Activated CD8-positive, alpha-beta memory T cell treated with anti-CD3 and anti-CD28 coated beads for 24 hours (primary cell): ENCODE results near the gene JAK1.

ENCODE experiments used
- DNase-seq: peaks from one replicate; pipeline ENCODE4 v3.0.0-alpha.2; 2020

JAK1 gene

DNA sequence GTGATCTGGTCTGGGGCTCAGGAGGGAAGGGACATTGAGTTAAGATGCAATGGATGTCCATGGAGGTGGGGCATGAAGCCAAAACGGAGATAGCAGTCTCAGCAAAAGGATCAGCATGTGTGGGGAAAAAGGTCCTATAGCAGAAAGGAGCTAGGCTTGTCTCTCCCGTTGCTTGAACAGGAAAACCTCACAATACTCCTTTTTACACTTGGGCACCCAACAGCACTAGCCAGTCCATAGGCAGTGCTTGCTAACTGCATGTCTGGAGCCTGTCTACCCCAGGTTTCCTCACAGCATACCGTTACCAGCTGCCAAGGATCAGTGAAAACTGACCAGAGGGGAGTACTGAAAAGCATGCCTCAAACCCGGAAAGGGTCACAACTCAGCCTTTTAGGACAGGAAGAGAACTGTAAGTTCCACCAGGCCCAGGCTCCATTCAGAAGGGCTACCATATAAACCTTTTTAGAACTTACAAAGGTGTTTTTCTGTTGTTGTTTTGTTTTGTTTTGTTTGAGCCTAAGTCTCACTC, 78.6 kb downstream of the JAK1 start:
- no peak for DNase-seq

DNA sequence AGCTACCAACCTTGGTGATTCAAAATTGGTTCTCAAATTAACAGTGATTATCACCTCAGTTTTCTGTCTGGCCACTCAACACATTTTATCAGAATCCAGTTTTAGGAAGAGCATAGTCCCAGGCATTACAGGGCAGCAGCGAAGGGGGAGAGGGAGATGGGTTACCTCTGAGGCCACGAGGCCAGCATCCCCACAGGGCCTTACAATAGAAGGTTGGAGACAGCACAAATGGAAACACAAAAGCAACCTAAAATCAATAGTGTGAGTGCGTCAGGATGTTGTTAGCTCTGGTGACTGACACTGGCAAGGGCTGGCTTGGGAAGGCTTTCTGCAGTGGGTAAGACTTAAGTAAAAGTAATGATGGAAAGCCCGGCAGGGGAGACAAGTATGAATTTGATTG, 79.5 kb downstream of the JAK1 start:
- no peak for DNase-seq

DNA sequence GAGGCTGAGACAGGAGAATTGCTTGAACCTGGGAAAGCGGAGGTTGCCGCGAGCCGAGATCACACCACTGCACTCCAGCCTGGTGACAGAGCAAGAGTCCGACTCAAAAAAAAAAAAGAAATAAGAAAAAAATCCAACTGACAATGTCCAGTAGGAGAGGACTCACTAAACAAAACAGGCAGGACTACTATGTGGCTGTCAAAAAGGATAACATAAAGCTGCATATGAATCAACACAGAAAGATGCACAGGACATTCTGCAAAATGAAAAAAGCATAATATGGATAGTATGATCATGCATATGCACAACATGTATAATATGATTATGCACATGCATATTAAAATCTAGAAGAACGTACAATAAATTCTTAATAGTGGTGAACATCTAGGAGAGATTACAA, 80.7 kb downstream of the JAK1 start:
- DNase-seq: no peak

DNA sequence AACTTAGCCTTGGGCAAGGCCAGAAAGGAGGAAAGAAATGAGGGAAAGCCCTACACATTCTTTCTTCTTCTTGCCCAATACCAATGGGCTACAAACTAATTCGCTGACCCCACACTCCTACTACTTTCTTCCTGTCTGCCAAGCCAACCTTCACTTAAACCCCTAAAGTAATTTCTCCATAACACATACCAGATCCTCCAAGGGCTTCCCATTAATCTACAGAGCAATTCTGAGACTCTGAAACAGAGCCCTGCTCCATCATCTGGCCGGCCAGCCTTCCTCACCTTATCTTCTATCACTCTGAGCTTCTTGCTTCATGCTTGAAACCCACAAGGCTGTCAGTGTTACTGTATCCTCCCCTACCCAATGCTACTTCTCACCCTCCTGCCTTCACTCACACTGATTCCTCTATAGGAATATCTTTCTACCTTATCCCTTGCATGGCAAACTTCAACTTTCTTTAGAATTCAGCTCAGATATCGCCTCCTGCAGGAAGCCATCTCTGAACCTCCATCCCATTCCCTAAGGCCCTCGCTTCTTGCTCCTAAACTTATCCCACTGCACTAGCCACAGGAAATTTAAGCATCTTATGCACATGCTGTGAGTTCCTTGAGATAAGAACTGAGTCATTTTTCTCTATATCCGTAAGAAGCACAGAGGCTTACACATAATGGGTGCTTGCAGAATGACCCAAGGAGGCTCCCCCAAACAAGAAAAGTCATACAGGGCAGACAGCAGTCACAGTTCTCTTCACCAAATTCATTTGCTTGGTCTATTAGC, 81.9 kb downstream of the JAK1 start:
- no peak for DNase-seq

DNA sequence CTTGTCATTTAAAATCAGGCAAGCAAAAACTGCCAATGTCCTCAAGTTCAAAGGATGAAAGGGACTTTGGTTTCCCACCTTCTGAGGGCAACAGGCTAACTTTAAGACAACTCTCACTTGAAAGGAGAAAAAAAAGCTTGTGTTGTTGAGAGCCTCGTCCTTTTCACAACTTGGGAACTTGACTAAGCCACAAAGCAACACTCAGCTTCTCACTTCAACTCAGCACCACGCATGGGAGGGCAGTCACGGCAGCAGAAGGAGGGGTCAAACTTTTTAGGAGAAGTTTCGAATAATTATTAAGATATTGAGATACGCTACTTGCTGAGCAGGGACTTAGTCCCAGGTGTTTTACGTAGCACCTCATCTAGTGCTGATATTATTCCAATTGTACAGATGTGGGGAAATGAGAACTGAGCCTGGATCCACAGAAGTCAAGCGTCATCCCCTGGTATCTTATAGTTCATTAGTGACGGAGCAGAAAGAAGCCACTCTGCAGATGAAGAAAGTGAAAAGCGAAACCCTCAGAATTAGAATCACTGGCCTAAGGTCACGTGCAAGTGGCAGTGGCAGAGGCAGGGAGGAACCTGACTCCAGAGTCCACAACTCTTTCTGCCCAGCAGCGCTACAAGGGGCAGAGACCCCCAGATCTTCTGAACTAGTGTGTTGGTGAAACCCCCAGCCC, 83.6 kb downstream of the JAK1 start:
- DNase-seq: no peak

DNA sequence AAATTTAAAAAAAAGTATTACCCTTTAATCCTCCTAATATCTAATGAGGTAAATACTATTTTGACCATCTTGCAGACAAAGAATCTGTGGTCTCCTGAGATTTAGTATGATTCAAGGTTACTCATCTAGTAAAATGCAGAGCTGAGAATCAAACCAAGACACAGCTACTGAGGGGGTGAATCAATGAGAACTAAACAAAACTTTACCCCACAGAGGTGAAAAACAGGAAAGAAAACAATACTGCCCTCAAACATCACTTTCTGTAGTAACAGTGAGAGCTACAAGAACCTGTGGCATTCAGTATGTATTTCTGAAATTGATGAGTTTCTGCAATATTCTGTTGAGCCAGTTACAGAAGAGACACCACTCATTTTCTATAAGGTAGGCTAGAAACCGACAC, 85.1 kb downstream of the JAK1 start:
- DNase-seq: no peak

GRCh38 chr1:64880449-64880848, 85.9 kb downstream of the JAK1 start:
- no peak for DNase-seq

GRCh38 chr1:64878931-64879611, 87.3 kb downstream of the JAK1 start:
- no peak for DNase-seq

GRCh38 chr1:64878090-64878489, 88.3 kb downstream of the JAK1 start:
- DNase-seq: no peak

- DNase-seq: no peak
Observed at GRCh38 chr1:64877598-64877997, 88.8 kb downstream of the JAK1 start.

- DNase-seq: peak; percentile 57
Observed at GRCh38 chr1:64877151-64877550, 89.2 kb downstream of the JAK1 start.

DNA sequence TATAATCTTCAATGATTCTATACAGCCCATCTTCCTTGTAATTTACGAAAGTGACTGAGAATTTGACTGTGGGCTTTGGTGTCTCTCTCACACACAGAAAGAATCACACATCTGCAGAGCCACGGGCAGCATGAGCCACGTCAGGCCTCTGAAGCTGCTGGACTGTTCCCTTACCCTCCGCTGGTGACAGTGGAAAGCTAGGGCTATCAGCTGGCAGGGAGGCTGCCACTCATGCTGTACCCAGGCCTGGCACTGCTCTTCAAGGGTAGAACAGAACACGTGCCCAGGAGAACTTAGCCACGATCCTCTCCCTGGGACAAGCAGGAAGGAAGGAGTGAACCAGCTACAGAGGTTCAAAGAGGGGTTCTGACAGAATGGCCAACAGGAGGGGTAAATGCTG, 90.7 kb downstream of the JAK1 start:
- peak; percentile 44 for DNase-seq

GRCh38 chr1:64875101-64875500, 91.2 kb downstream of the JAK1 start:
- DNase-seq: no peak

GRCh38 chr1:64874666-64875065, 91.7 kb downstream of the JAK1 start:
- no peak for DNase-seq

- no peak for DNase-seq
Observed at GRCh38 chr1:64873576-64873975, 92.8 kb downstream of the JAK1 start.

DNA sequence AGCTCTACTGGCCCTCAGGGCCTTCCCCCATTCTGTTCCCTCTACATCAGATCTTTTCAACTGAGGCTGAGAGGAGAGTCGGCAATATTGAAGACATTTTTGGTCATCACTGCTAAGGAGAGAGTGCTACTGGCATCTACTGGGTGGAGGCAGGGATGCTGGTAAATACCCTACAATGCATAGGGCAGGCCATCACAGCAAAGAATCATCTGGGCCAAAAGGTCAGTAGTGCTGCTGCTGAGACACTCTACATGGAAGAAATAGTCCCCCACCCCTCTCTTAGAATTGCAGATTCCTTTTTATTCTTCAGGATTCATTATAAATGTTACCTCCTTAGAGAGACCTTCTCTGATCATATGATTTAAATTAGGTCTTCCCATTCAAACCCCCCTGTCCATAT, 94.3 kb downstream of the JAK1 start:
- no peak for DNase-seq

GRCh38 chr1:64871256-64871655, 95.1 kb downstream of the JAK1 start:
- DNase-seq: no peak

- DNase-seq: no peak
Observed at GRCh38 chr1:64867266-64867665, 99.1 kb downstream of the JAK1 start.

GRCh38 chr1:64866689-64867088, 99.7 kb downstream of the JAK1 start:
- no peak for DNase-seq

GRCh38 chr1:64865105-64865757, 101.1 kb downstream of the JAK1 start:
- DNase-seq: no peak

- peak; percentile 69 for DNase-seq
Observed at GRCh38 chr1:64864018-64864940, 102.1 kb downstream of the JAK1 start.

DNA sequence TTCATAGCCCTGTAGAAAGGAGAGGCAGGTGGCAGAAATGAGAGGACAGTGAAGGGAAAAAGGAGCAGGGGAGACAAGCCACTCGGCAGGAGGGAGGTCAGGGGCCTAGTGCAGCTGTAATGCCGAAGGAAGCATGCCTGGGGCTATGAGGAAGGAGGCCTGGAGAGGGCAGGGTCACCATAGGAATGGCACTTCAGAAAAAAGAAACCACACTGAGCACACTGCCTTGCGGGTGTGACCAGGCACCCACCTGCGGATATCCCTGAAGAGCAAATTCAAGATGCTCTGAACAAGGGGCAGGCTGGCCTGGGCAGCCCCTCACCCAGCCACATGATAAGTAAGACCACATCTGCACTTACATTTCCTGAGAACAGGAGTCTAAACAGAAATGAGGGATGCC, 104.7 kb downstream of the JAK1 start:
- no peak for DNase-seq
